Measurements from ENCODE around the gene DERA. TPM values are rescaled to one million over a fixed set of nuclear protein-coding genes. Genes with fewer than 3 reads are reported as not detected.
"Not testable (repeated sequence)": the region's sequence is repeated elsewhere in the genome, so short reads cannot be mapped to it uniquely, and the experiment has no call there.

Gene DERA
- total and polyA plus RNA-seq, 11 donors, result 19.0 to 44.3 (median 23.8) TPM

- WGBS, 4 donors, result 75 to 82% (median 80%) methylated on average over 6 of the region's 6 CpGs
- H3K9me3 ChIP-seq, result no peaks in the 10 kb centered on the region
- TF ChIP-seq CTCF (IDR thresholded peaks at IDR 0.05) (no peak), POLR2A (IDR thresholded peaks at IDR 0.05) (no peak)
Observed at GRCh38 chr12:15863984-15864383, 47.1 kb upstream of the DERA start.

GRCh38 chr12:15868186-15868585 lies 42.9 kb upstream of the DERA start:
- Histone ChIP-seq H3K9me3 (no peaks in the 10 kb centered on the region), H3K27ac (no peak overlapping the region), H3K36me3 (no peaks in the 10 kb centered on the region), H3K4me3 (no peak overlapping the region), H3K27me3 (no peaks in the 10 kb centered on the region), H3K4me1 (no peaks in the 10 kb centered on the region)
- WGBS, 4 donors, result 83 to 90% (median 87%) methylated on average over 3 of the region's 3 CpGs
- ATAC-seq (no peak), DNase-seq (no peak)
- intact Hi-C loops (cut with DNase I), result no loop called here
- TF ChIP-seq POLR2A (IDR thresholded peaks at IDR 0.05) (no peak), CTCF (IDR thresholded peaks at IDR 0.05) (no peak)

More at GRCh38 chr12:15863984-15864383, 47.1 kb upstream of the DERA start:
- DNase-seq, result no peak
- Histone ChIP-seq H3K27me3 (peaks cover 0 to 6% (median 0%) of the 10 kb centered on the region in 9 donors), H3K4me3 (no peak overlapping the region), H3K27ac (no peak overlapping the region), H3K4me1 (no peaks in the 10 kb centered on the region), H3K36me3 (no peaks in the 10 kb centered on the region)
- ATAC-seq, result no peak
- intact Hi-C loops (cut with DNase I), result no loop called here

GRCh38 chr12:15873556-15873955 lies 37.6 kb upstream of the DERA start:
- Histone ChIP-seq H3K36me3 (no peaks in the 10 kb centered on the region), H3K4me3 (no peak overlapping the region), H3K9me3 (no peaks in the 10 kb centered on the region), H3K4me1 (no peaks in the 10 kb centered on the region), H3K27ac (no peak overlapping the region), H3K27me3 (no peaks in the 10 kb centered on the region)
- intact Hi-C loops (cut with DNase I), result no loop called here
- 75 to 85% (median 79%) methylated on average over 4 of the region's 4 CpGs for WGBS, 4 donors
- no peak for ATAC-seq
- TF ChIP-seq POLR2A (IDR thresholded peaks at IDR 0.05) (no peak), CTCF (IDR thresholded peaks at IDR 0.05) (no peak)
- DNase-seq, result no peak

GRCh38 chr12:15874556-15875145 lies 36.5 kb upstream of the DERA start:
- 94 to 98% (median 96%) methylated on average over 11 to 20 of the region's 20 CpGs; no CpG with 5 or more reads in 1 of the 4 donors for WGBS, 4 donors
- intact Hi-C loops (cut with DNase I); H3K4me1 ChIP-seq; H3K36me3 ChIP-seq; H3K27me3 ChIP-seq; H3K4me3 ChIP-seq; DNase-seq; H3K27ac ChIP-seq; ATAC-seq; H3K9me3 ChIP-seq: not testable (repeated sequence)

GRCh38 chr12:15875863-15876262 lies 35.3 kb upstream of the DERA start:
- no peaks in the 10 kb centered on the region for H3K27me3 ChIP-seq
- intact Hi-C loops (cut with DNase I), result no loop called here
- 92 to 100% (median 98%) methylated on average over 1 of the region's 1 CpG for whole genome bisulfite sequencing, 4 donors
- no peaks in the 10 kb centered on the region for H3K36me3 ChIP-seq
- TF ChIP-seq CTCF (IDR thresholded peaks at IDR 0.05), result no peak
- TF ChIP-seq POLR2A (IDR thresholded peaks at IDR 0.05), result no peak
- H3K4me1 ChIP-seq, result no peaks in the 10 kb centered on the region
- DNase-seq, result no peak
- H3K4me3 ChIP-seq, result no peak overlapping the region
- no peak overlapping the region for H3K27ac ChIP-seq
- H3K9me3 ChIP-seq, result no peaks in the 10 kb centered on the region
- no peak for ATAC-seq
